HG02623 (cell line): ENCODE results near the gene NIP7.

ENCODE experiments used
- ATAC-seq: cut with Tn5 transposase; IDR thresholded peaks from one replicate; pipeline ENCODE4 v1.9.1; 2021; ENCODE audit warnings: moderate library complexity; ENCODE audit not compliant: unreplicated experiment

Gene NIP7

DNA sequence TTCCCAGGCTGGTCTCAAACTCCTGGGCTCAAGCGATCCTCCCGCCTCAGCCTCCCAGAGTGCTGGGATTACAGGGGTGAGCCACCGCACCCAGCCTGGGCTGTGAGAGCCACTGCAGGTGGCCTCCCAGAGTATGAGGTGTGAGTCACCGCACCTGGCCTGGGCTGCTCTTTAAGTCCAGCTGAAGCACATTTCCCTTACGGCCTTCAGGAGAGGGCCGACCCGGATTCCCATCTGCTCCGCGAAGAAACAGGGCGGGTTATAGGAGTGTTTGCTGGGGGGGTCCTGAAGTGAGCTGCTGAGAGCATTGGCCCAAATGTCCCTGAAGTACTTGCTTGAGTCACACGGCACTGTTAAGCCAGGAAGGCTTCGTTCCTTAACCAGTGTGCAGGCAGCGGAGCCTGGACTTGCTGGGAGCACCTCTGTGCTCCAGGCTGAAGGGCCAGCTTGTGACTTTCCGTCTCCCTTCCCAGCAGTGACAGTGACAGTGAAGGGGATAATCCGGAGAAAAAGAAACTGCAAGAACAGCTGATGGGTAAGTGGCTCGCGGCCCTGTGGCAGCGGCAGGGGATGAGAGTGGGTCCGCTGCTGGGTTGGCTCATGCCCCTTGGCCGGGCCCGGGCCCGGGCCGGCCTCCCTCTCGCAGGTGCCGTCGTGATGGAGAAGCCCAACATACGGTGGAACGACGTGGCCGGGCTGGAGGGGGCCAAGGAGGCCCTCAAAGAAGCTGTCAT, 21.2 kb upstream of the NIP7 start:
- no peak for ATAC-seq

DNA sequence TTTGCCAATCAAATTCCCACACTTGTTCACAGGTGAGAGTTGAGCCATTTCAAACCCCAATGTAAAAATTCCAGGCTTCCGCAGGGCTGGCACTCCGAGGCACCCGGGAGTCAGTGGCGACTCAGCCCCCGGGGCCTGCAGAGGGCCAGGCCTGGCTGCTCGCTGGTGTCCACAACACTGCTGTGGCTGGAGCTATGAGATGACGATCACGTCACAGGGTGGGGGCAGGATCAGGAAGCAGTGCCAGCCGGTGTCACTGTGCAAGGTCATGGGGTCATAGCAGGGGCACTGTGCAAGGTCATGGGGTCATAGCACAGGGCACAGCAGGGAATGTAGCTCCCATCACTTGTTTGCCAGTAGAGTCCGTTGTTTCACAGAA, 20.7 kb upstream of the NIP7 start:
- no peak for ATAC-seq

DNA sequence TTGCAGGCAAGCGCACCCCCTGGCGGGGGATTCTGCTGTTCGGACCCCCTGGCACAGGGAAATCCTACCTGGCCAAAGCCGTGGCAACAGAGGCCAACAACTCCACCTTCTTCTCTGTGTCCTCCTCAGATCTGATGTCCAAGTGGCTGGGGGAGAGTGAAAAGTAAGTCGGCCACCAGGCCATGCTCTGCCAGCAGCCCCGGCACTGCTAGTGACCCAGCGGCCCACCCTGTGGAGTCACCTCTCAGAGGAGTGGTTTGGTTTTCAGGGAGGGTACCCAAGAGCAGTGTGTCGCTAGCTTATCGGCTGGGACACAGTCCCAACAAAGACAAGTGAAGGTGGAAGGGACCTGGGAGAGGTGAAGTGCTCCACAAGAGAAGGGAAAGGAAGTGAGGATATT, 20.2 kb upstream of the NIP7 start:
- no peak for ATAC-seq

DNA sequence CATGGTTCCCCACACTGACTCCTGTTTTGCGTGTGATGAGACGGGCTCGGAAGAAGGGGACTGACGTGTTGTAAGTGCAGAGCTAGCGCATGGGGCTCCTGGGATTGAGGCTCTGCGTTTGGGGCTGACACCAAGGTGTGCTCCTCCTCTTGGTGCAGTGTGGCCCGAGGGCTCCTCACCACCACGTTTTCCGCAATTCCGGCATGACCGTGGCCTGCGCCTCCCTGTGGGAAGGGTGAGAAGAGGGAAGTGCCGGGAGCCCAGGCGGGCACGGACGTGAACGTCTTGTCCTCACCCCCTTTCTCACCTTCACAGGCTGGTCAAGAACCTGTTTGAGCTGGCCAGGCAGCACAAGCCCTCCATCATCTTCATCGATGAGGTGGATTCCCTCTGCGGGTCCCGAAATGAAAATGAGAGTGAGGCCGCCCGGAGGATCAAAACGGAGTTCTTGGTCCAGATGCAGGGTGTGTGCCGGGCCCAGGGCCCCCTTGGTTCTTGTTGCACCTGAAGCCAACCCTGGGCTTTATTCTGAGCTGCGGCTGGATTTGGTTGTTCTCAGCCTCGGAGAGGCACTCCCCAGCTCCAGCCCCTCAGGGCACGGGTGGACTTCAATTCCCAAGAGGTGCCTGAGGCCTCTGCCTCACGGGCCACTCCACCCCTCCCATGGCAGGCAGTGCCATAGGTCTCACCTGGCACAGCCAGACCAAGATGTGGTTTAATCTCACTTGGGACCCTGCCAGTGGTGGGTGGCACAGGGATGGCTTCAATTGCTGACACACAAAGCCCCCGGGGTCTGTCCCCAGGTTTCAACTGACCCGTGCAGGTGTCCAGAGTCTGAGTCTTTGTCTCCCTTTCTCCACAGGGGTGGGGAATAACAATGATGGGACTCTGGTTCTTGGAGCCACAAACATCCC, 19.5 kb upstream of the NIP7 start:
- no peak for ATAC-seq

DNA sequence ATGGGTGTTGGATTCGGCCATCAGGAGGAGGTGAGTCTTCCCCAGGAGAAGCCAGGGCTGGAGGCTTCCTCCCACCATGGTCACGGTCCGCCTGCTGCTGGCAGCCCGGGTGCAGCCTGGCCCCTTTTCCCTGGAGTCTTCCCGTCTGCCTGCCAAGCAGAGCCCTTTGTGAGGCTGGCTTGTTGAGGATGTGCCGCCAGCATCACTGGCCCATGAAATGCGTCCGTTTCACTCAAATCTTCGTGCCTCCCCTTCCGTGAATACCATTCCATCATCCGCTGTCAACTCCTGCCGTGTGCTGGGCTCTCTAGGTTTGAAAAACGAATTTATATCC, 18.9 kb upstream of the NIP7 start:
- no peak for ATAC-seq

DNA sequence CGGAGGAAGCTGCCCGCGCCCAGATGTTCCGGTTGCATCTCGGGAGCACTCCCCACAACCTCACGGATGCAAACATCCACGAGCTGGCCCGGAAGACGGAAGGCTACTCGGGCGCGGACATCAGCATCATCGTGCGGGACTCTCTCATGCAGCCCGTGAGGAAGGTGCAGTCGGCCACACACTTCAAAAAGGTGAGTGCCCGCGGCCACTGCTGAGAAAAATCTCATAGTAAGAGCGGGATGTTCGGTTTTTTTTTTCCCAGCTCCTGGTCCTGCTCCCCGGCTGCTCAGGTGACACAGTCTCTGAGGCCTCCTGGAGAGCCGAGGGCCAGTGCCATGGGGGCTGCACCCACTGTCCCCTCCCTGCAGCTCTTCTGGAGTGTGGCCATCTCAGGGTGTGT, 18.5 kb upstream of the NIP7 start:
- ATAC-seq = no peak

DNA sequence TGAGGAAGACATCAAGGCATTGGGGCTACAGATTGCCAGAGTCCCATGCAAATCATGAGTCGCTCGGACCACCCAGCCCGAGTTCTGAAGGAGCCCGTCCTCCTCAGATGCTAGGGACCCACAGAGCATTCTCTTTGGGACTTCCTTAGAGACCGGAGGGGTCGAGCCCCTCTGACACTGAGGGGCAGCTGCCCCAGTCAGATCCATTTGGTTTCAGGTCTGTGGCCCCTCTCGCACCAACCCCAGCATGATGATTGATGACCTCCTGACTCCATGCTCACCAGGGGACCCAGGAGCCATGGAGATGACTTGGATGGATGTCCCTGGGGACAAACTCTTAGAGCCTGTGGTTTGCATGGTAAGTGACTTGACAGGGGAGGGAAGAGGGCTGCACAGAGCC, 17.2 kb upstream of the NIP7 start:
- no peak for ATAC-seq

DNA sequence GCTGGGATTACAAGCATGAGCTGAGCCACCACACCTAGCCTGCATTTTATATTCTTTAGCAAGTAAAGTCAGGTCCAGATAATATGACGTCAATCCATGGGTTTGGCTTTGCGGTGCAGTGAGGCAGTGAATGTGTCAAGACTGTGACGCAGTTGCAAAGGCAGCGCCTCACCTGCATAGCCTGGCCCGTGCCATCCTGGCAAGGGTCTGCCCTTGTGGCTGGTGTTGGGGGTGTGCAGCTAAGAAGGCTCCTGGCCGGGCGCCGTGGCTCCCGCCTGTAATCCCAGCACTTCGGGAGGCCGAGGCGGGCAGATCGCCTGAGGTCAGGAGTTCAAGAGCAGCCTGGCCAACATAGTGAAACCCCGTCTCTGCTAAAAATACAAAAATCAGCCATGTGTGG, 16.2 kb upstream of the NIP7 start:
- no peak for ATAC-seq

DNA sequence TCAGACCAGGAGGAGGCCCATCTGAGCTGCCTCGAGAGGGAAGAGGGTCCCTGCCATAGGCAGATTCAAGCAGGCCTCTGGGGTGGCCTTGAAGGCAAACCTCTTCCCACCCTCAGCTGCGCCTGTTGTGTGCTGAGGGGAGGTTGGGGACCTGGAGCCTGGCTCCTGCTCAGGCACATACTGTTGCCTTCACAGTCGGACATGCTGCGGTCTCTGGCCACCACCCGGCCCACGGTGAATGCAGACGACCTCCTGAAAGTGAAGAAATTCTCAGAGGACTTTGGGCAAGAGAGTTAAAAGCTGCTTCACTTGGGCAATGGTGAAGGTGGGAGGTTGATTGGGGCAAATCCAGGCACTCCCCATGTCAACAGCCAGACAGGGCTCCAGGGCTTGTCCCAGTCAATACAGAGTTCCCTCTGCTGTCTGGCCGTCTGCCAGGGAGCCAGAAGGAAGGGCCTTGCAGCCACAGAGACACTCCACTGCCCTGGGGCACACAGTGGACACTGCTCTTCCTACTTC, 15.5 kb upstream of the NIP7 start:
- no peak for ATAC-seq

DNA sequence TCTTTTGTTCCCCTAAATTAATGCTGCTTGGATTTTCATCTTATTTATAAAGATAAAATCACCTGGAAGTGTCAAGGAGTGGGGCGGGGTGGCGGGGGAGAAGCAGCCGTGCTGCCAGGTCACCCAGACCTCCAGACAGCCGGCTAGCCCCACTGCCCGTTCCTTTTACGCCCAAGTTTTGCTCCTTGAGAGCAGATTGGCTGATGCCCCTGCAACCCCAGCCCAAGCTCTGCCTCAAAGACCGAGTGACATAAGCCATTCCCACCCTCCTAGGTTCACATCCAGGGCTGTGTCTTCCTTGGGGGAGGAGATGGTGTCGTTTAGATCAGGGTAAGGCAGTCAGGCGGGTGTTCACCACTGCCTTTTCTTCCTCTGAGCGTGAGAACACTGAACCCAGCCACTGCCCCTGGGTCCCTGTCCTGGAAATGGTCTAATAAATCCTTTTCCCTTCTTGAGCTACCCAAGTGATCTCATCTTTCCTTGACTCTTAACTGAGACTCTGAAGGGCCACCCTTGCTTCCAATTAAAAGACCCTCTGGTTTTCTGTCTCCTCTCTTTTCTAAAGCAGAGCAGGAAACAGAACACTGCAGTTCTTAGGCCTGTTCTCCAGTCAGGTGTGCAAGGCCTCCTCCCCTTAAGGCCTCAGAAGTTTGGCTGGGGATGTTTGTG, 14.9 kb upstream of the NIP7 start:
- ATAC-seq = no peak

DNA sequence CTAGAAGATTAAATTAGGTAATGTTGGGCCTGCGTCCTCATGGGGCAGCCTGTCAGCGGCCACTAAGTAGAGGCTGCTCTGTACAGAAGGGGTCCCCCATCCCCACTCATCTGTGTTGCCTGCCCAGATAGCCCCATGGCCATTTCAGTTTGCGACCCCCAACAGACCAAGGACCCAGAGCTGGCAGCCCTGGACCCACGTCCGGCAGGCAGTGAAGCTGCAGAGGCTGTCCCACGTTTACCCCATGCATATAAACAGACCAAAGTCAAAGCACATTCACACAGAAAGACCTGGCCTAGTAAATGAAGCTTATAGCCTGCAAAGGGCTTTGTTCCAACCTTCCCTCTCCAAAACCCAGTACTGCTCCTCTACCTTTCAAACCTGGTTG, 13.8 kb upstream of the NIP7 start:
- no peak for ATAC-seq

DNA sequence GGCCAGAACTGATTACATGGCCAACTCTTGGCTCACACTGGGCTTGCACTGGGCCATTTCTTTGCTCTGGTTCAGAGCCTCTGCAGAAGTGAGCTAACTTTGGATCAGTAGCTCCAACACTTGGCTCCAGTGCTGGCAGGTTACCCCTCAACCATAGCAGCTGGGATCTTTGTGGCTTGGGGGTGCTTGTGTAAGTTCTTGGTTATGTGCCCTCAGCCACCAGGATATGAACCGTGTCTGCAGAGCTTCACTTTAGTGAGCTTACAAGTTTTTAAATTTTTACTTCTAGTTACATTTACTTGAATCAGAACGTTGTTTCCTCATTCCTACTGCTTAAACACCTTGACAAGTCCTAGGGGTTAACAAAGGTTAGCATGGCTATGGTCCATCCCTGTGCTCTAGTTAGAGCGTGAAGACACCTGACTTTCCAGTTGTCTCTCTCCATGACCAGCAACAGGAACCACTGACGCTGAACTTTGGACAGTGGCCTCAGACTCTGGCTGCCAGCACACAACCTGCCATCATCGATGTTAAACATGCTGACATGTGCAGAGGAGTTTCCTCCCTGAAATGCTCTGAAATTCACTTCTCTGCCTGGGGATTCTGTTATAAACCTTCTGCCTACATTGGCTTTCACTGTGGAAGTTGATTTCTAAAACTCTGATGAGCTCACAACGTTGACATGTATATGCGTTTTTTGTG, 13.2 kb upstream of the NIP7 start:
- no peak for ATAC-seq

DNA sequence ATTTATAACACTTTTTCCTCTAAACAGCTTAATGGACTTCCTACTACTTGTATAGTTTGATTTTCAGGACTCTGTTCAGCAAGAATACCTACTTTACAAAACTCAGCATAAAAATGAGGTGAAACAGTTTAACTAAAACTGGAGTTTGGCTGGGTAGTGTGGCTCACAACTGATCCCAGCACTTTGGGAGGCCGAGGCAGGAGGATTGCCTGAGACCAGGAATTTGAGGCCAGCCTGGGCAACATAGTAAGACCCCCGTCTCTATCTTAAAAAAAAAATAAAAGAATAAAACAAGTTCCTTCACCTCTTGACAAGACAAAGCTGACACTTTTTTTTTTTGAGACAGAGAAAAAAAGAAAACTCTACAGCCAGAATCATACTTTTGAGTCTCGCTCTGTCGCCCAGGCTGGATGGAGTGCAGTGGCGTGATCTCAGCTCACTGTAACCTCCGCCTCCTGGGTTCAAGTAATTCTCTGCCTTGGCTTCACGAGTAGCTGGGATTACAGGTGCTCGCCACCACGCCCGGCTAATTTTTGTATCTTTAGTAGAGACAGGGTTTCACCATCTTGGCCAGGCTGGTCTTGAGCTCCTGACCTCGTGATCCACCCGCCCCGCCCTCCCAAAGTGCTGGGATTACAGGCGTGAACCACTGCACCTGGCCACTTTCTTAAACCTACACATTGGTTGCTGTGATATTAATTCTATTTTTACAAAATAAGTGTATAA, 11.8 kb upstream of the NIP7 start:
- ATAC-seq = no peak

DNA sequence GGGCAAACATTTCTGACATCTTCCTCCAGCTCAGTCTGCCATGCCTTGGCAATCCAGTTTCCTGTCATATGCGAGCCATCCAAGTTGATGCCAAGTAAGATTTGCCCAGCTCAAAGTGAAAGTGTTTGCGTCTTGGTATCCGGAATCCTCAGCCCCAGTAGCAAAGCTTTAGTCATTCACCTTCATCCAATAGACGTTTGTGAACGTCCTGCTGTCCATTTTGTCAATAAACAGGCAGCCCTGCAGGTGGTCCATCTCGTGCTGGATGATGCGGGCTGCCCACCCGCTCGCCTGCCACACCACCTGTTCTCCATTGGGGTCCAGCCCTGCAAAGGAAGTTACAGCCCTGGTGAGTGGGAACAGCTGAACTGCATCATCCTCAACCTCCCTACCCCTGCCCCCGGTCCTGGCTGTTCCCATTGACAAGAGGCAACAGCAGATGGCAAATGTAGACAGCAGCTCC, 10.7 kb upstream of the NIP7 start:
- ATAC-seq = no peak

DNA sequence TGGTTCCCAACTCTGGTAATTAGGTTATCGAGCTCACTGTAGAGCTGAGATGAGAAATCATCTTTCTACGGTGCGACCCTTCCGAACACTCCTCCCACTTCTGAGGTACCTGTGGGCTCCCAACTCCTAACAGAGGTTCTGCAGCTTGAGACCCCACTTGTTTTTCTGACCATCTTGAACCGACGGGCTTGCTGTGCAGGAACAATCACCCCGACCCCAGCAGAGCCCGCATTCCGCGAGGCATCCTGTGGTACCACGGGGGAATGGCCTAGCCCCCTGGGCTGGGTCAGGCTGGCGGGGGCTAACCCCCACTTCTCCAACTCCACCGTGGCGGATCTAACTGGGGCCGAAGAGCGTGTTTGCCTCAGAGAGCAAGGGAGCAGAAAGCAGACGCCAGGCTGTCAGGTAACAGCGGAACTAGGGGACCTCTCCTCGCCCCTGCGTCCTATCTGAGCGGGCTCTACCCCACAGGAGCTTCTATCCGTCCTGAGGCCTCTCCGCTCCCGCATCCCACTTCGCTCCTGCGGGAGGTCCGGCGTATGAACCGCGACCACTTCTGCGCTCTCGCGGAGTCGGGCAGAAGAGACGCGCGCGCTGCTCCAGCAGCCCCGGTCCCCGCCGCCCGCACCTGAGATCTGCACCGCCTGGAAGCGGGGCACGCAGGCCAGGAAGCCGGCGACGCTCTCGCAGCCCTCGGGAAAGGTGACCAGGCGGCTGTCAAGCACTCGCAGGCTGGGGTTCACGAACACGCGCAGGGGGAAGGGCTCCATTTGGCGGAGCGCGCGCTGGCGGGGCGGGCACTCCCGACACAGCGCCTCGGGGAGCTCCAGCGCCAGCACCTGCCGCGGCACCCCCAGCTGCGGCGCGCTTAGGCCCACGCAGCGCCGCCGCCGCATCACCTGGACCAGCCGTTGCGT, 9.9 kb upstream of the NIP7 start:
- ATAC-seq = peak; percentile 33

DNA sequence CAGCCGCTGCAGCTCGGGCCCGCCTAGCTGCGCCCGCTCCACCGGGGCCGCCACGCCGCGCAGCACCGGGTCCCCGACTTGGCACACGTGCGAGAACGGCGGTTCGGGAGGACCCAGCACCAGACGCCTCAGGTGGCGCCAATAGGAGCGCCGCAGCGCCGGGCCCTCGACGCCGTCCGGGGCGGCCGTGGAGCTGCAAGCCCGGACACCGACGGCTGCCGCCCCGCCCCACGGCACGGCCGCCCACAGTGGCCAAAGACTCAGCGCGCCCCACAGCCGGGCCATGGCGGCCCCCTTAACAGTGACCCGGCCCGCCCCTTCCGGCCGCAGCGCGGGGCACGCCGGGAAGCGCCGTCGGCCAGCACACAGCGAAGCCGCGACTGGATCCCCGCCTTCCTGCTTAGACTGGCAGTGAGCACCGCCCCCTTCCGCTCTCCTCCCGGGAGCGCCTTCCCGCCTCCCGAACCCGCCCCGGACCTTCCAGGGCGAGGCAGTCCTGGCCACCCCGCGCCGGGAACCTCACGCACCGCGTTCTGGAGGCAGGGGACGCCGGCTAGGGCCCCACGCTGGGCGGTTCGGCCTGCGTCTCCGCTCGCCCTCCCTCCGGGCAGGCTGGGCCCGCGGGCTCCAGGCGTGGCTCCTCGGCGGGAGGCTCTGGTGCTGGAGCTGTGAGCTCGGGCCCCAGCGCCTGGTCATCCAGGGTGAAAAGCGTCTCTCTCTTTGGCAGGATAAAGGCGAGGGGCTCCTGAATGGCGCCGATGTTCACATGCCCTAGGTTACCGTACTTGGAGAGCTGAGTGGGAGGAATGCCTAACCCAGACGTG, 9.1 kb upstream of the NIP7 start, which contains the start of gene PDF:
PDF (minus strand) TSS at position 303 of the 824 bp plus-strand sequence; CDS start at position 285, 18 bp downstream.
- ATAC-seq = peak; percentile 95

DNA sequence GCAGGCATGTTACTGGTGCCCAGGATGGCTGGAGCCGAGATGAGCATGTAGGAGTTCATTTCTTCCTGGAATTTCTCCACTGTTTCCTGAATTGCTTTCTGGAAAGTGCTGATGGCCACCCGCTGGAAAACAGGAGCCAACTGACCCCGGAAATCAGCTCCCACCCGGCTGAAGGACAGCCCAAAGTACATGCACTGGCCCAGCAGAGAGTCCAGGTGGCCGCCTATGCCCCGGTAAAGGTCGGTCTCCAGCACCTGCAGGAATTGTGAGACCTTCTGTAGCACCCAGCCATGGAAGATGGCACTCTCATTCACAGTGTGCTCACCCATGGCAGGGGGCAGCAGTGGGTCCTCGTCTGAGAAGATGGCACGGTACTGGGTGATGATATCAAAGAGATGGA, 4.9 kb upstream of the NIP7 start:
- ATAC-seq = no peak

DNA sequence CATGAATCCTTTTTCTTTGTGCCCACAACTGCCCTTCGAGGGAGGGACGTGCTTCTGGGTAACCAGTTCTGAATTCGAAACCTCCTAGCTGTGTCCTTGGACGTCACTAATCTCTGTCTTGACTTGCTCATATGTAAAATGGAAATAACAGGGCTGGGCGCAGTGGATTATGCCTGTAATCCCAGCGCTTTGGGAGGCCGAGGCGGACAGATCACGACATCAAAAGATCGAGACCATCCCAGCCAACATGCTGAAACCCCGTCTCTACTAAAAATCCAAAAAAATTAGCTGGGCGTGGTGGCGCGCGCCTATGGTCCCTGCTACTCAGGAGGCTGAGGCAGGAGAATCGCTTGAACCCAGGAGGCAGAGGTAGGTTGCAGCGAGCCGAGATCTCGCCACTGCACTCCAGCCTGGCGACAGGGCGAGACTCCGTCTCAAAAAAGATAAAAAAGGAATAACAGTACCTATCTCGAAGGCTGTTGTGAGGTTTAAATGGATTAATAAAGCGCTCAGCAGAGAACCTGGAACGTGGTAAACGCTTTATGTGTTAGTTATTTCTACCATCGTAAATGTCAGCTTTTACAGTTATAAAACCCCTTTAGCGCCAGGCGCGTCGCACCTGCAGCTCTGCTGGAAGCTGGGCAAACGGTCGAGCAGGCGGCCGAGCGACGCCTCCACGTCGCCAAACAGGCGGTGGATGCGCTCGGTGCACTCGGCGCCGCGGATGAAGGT, 849 bp upstream of the NIP7 start:
- ATAC-seq = no peak
